Measurements from ENCODE around the gene MRTFA. TPM values are rescaled to one million over a fixed set of nuclear protein-coding genes. Genes with fewer than 3 reads are reported as not detected.
"Not testable (repeated sequence)": the region's sequence is repeated elsewhere in the genome, so short reads cannot be mapped to it uniquely, and the experiment has no call there.

The MRTFA gene
- total and polyA plus RNA-seq, 8 donors, result 22.5 to 58.0 (median 26.5) TPM

DNA sequence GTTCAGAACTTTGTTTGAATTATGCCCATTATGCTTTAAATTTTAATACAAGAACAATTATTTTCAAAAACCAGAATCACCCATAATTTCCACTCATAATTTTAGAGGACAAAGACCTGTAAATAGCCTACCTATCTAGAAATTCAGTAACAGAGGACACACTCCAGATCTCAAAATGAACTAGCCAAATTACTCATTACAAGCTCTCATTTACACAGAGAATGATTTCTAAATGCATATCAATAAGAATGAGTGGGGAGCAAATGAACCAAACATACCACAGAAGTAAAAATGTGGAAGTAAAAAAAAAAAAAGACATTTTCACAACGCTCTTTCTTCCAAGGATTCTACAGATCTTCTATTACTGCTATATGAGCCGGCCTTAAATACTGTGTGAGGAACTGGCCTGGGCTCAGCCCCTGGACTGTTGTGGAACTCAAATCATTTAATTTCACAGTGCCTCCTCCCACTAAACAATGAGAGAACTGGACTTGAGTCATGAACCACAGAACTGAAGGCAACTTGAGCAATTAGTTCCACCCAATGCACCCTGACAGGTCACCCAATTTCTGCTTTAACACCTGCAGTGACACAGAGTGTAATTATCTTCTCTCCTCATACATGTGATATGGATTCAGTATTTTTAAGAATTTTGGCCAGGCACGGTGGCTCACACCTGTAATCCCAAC is 8.0 kb downstream of the MRTFA start:
- no peak overlapping the region for H3K4me3 ChIP-seq
- no peaks in the 10 kb centered on the region for H3K36me3 ChIP-seq
- H3K9me3 ChIP-seq, result no peaks in the 10 kb centered on the region
- H3K4me1 ChIP-seq, result peaks cover 0 to 46% of the 10 kb centered on the region in 2 donors
- peak; percentile 78 for ATAC-seq
- no peak overlapping the region for H3K27ac ChIP-seq
- no peak for TF ChIP-seq CTCF (IDR thresholded peaks at IDR 0.05)
- DNase-seq, result no peak
- intact Hi-C loops (cut with DNase I), result no loop called here
- no peaks in the 10 kb centered on the region for H3K27me3 ChIP-seq

- ATAC-seq, result no peak
- H3K4me3 ChIP-seq, result no peak overlapping the region
- H3K27me3 ChIP-seq, result no peaks in the 10 kb centered on the region
- TF ChIP-seq CTCF (IDR thresholded peaks at IDR 0.05), result no peak
- H3K27ac ChIP-seq, result no peak overlapping the region
- H3K9me3 ChIP-seq, result no peaks in the 10 kb centered on the region
- DNase-seq, result no peak
- no peaks in the 10 kb centered on the region for H3K36me3 ChIP-seq
- intact Hi-C loops (cut with DNase I), result no loop called here
- H3K4me1 ChIP-seq, result peaks cover 0 to 42% of the 10 kb centered on the region in 2 donors
Observed at GRCh38 chr22:40627612-40628011, 8.9 kb downstream of the MRTFA start.

DNA sequence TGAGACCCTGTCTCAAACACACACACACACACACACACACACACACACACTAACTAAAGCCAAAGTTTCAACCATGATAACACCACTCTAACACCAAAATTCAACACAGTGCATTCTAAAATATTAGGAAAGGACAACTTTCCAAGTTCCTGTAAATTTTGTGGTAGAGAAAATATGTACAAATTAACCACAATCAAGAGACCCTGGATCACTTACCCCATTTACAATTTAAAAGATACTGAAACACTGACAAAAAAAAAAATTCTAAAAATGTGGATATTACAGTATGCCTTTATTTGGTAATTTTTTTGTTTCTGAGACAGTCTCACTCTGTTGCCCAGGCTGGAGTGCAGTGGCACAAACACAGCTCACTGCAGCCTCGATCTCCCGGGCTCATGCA is 9.7 kb downstream of the MRTFA start:
- TF ChIP-seq CTCF (IDR thresholded peaks at IDR 0.05), result no peak
- peaks cover 0 to 3% of the 10 kb centered on the region in 2 donors for H3K9me3 ChIP-seq
- no peak for DNase-seq
- no peak for ATAC-seq
- H3K27me3 ChIP-seq, result no peaks in the 10 kb centered on the region
- no peaks in the 10 kb centered on the region for H3K36me3 ChIP-seq
- no peak overlapping the region for H3K4me3 ChIP-seq
- peaks cover 0 to 50% of the 10 kb centered on the region in 2 donors for H3K4me1 ChIP-seq
- H3K27ac ChIP-seq, result no peak overlapping the region
- intact Hi-C loops (cut with DNase I), result no loop called here

GRCh38 chr22:40625794-40626193 is 10.7 kb downstream of the MRTFA start:
- ATAC-seq, result not testable (repeated sequence)

GRCh38 chr22:40625281-40625680 is 11.2 kb downstream of the MRTFA start:
- intact Hi-C loops (cut with DNase I); ATAC-seq: not testable (repeated sequence)

More at GRCh38 chr22:40625794-40626193, 10.7 kb downstream of the MRTFA start:
- intact Hi-C loops (cut with DNase I); H3K4me3 ChIP-seq; H3K27me3 ChIP-seq; H3K9me3 ChIP-seq; DNase-seq; H3K27ac ChIP-seq; H3K36me3 ChIP-seq: not testable (repeated sequence)
- H3K4me1 ChIP-seq, result peaks cover 0 to 55% of the 10 kb centered on the region in 2 donors

GRCh38 chr22:40624770-40625169 is 11.7 kb downstream of the MRTFA start:
- no peak for ATAC-seq
- Histone ChIP-seq H3K36me3 (no peaks in the 10 kb centered on the region), H3K27ac (no peak overlapping the region), H3K9me3 (peaks cover 0 to 5% of the 10 kb centered on the region in 2 donors), H3K4me3 (no peak overlapping the region), H3K27me3 (no peaks in the 10 kb centered on the region), H3K4me1 (peaks cover 0 to 52% of the 10 kb centered on the region in 2 donors)
- intact Hi-C loops (cut with DNase I), result no loop called here
- DNase-seq, result no peak
- TF ChIP-seq CTCF (IDR thresholded peaks at IDR 0.05), result no peak

More at GRCh38 chr22:40625281-40625680, 11.2 kb downstream of the MRTFA start:
- peaks cover 0 to 53% of the 10 kb centered on the region in 2 donors for H3K4me1 ChIP-seq
- H3K4me3 ChIP-seq, H3K27ac ChIP-seq, H3K9me3 ChIP-seq, H3K27me3 ChIP-seq, DNase-seq, H3K36me3 ChIP-seq: not testable (repeated sequence)

All from left lung (tissue), 10 donors.